CD4-positive, alpha-beta T cell (primary cell): ENCODE data around the gene TP53. TPM values are rescaled to one million over a fixed set of nuclear protein-coding genes. Genes with fewer than 3 reads are reported as not detected.

ENCODE experiments used
- ATAC-seq: fragments of 200-7000 bp; cut with Tn5 transposase; one replicate; pipeline ENCODE4 v1.10.0; 2022; ENCODE audit warnings: mild to moderate bottlenecking; ENCODE audit not compliant: poor library complexity
- CTCF ChIA-PET: fragments of 350-600 bp; sonication (Branson Sonifier 250); formaldehyde crosslinking; loops from one replicate; lab custom pipeline; 2021; ENCODE audit warnings: antibody characterized with exemption, inconsistent platforms; lab: Charles Lee
- POLR2A ChIA-PET: fragments of 350-600 bp; sonication (Branson Sonifier 250); formaldehyde crosslinking; loops from one replicate; lab custom pipeline; 2021; ENCODE audit warnings: antibody characterized with exemption, inconsistent platforms; lab: Charles Lee
- DNase-seq, 14 experiments: peaks; one replicate each; pipeline ENCODE4 v3.0.0-alpha.2; 2013 to 2020; ENCODE audit warnings: mixed read lengths in 2 of 14
- H3K27ac ChIP-seq, 2 donors: one replicate each; pipeline versions ENCODE4 v1.5.1 to v1.7.0; 2013; ENCODE audit warnings: low read length in 2 of 2, low read depth in 1 of 2, mild to moderate bottlenecking in 1 of 2
- H3K27me3 ChIP-seq, 2 experiments: 1 replicate in 1 of 2; 2 replicates in 1 of 2; pipeline versions ENCODE4 v1.6.1 to v1.7.0; 2013; ENCODE audit warnings: low read length in 2 of 2, control low read depth in 1 of 2, mild to moderate bottlenecking in 1 of 2, moderate library complexity in 1 of 2; ENCODE audit not compliant: insufficient read depth in 2 of 2, control insufficient read depth in 1 of 2
- H3K36me3 ChIP-seq: one replicate; pipeline ENCODE4 v1.6.1; 2013; ENCODE audit warnings: low read length, control low read depth; ENCODE audit not compliant: insufficient read depth
- H3K4me1 ChIP-seq: one replicate; pipeline ENCODE4 v1.6.1; 2013; ENCODE audit warnings: low read length, control low read depth; ENCODE audit not compliant: insufficient read depth
- H3K4me3 ChIP-seq: one replicate; pipeline ENCODE4 v1.5.1; 2013; ENCODE audit warnings: mild to moderate bottlenecking, low read length, moderate library complexity
- H3K9me3 ChIP-seq, 2 experiments: 1 replicate in 1 of 2; 2 replicates in 1 of 2; pipeline versions ENCODE4 v1.6.1 to v1.7.0; 2013; ENCODE audit warnings: low read length in 2 of 2, mild to moderate bottlenecking in 2 of 2, control low read depth in 1 of 2, moderate library complexity in 1 of 2; ENCODE audit not compliant: control insufficient read depth in 1 of 2, insufficient read depth in 1 of 2
- H3K27ac Mint-ChIP-seq: one replicate; pipeline ENCODE4 v1.8.0; 2020; ENCODE audit warnings: mixed read lengths
- H3K27me3 Mint-ChIP-seq: one replicate; pipeline ENCODE4 v1.8.0; 2021; ENCODE audit warnings: mixed read lengths
- H3K36me3 Mint-ChIP-seq: one replicate; pipeline ENCODE4 v1.8.0; 2021; ENCODE audit warnings: low read depth, mixed read lengths
- H3K4me1 Mint-ChIP-seq: one replicate; pipeline ENCODE4 v1.8.0; 2021; ENCODE audit warnings: low read depth, mixed read lengths
- H3K4me3 Mint-ChIP-seq: one replicate; pipeline ENCODE4 v1.8.0; 2020; ENCODE audit warnings: mild to moderate bottlenecking, mixed read lengths
- H3K9me3 Mint-ChIP-seq: one replicate; pipeline ENCODE4 v1.8.0; 2020; ENCODE audit warnings: mixed read lengths
- intact Hi-C, 2 experiments: fragments of 100-400 bp; cut with DNase I in 1 of 2; cut with micrococcal nuclease in 1 of 2; formaldehyde crosslinking; loops; one replicate each; pipeline versions ENCODE4 v1.15.1 to v1.9.0; 2023 to 2025; cut with DNase I, micrococcal nuclease
- total RNA-seq, 174 experiments: library from RNA in 2 of 174; stranded (reverse) in 2 of 174; gene quantifications; one replicate each; pipeline ENCODE4 v1.2.3 and lab custom pipeline; 2021 to 2026
- TF ChIP-seq, protein P1 (sequence below): fragments of 200-600 bp; IDR thresholded peaks from one replicate; pipeline ENCODE4 v1.8.0; 2022; ENCODE audit warnings: antibody characterized with exemption, mild to moderate bottlenecking

TP53 gene
- total RNA-seq, 2 experiments from 2014 or later, result 25.8 to 26.0 TPM

DNA sequence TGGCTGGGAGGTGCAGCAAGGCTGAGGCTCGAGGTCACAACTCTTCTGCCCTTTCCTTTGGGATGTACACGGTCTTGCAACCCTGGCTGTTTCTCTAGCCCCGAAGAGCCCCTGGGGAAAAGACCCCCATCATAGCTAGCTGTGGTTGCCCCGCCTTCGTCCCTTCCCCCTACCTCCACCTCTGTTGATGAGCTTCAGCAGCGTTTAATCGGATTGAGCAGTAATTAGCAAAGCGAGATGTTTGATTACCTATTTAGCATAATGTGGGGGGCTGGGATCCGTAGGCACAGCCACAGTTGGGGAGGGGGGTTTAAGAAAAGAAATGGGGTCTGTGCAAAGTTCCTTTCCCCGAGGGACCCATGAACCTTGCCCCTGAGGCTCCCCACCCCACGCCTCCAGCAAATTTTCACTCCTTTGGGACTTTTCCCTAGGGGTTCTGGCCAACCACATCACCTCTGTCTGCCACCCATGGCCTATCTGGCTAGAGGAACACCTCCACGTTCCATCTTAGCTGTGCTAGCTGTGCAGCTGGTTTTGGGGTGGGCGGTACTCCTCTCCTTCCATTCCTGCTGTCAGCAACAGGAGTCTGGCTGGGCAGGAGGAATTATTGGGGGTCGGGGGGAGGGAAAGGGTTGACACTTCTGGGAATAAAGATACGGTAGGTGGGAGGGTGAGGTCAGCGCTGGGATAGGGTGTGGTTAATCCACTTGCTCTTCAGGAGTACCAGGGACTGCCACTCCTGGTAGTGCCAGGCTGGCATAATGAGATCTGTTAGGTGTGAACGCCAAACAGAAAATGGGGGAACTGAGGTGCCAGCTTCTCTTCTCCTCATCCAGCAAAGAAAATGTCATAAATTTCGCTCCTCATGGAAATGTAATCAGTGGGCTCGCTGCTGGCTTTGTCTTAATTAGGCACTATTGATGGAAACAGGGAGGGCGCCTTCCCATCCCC lies 28.9 kb upstream of the TP53 start:
- peaks cover 87% of the 10 kb centered on the region for H3K27me3 Mint-ChIP-seq
- no peaks in the 10 kb centered on the region for H3K9me3 Mint-ChIP-seq
- Histone ChIP-seq H3K27ac (no peak overlapping the region), H3K4me3 (no peak overlapping the region), H3K4me1 (peaks cover 21% of the 10 kb centered on the region), H3K27me3 (peaks cover 60 to 76% of the 10 kb centered on the region in 2 experiments), H3K36me3 (no peaks in the 10 kb centered on the region), H3K9me3 (peaks cover 0 to 14% of the 10 kb centered on the region in 2 experiments)
- H3K36me3 Mint-ChIP-seq, result no peaks in the 10 kb centered on the region
- ChIA-PET CTCF (interaction anchor here (1.8 kb wide), 1 partner anchor 29 kb away, joined by 7 read pairs; the partner anchor contains the start of gene TP53), POLR2A (no interaction called here)
- H3K27ac Mint-ChIP-seq, result no peak overlapping the region
- peaks cover 32% of the 10 kb centered on the region for H3K4me1 Mint-ChIP-seq
- TF ChIP-seq, protein P1, sequence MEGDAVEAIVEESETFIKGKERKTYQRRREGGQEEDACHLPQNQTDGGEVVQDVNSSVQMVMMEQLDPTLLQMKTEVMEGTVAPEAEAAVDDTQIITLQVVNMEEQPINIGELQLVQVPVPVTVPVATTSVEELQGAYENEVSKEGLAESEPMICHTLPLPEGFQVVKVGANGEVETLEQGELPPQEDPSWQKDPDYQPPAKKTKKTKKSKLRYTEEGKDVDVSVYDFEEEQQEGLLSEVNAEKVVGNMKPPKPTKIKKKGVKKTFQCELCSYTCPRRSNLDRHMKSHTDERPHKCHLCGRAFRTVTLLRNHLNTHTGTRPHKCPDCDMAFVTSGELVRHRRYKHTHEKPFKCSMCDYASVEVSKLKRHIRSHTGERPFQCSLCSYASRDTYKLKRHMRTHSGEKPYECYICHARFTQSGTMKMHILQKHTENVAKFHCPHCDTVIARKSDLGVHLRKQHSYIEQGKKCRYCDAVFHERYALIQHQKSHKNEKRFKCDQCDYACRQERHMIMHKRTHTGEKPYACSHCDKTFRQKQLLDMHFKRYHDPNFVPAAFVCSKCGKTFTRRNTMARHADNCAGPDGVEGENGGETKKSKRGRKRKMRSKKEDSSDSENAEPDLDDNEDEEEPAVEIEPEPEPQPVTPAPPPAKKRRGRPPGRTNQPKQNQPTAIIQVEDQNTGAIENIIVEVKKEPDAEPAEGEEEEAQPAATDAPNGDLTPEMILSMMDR, result no peak
- ATAC-seq (no peak), DNase-seq (no peak)
- H3K4me3 Mint-ChIP-seq, result peak overlapping the region; percentile 30
- intact Hi-C loops, result no loop called here

DNA sequence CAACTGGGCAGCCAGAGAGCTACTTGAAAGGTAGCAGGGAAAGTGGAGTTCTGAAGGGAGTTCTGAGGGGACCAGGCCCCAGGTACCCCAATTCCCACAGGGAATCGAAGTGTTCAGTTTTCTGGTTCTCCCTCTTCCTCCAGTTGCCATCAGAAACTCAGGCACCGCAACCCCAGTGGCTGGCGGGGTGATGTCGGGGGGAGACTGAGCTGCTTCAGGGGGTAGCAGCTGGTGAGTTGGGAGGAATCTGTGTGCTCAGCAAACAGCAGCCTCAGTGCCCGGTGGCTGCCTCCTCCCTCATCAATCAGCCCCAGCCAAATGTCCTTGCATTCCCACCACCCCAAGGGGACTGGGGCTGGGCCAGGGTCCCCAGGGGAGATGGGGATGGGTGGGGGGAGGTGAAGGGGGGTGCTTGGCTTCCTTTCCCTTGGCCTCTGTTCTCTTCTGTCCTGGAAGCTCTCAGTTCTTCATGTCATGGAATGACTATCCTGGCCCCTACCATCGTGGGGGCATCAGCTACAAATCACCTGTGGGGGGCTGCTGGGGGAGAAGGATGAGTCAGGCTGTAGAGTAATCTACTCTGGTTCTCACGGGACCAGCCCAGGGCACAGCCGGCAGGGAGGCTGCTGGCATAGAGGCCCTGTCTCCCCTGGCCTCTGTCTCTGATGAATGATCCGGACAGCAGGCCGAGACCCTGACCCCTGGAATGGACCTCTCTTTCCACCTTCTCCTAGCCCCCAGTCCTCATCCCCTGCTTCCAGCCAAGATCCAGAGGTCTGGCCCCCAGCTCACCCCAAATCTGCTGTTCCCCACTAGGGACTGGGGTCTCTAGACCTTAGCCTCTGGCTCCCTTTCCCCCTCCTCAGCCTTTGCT lies 27.7 kb upstream of the TP53 start:
- Histone ChIP-seq H3K4me1 (peaks cover 27% of the 10 kb centered on the region), H3K4me3 (no peak overlapping the region), H3K27ac (no peak overlapping the region), H3K9me3 (peaks cover 0 to 14% of the 10 kb centered on the region in 2 experiments), H3K36me3 (no peaks in the 10 kb centered on the region), H3K27me3 (peaks cover 57 to 67% of the 10 kb centered on the region in 2 experiments)
- DNase-seq (no peak), ATAC-seq (no peak)
- ChIA-PET CTCF (no interaction called here), POLR2A (no interaction called here)
- Mint-ChIP-seq H3K4me3 (no peak overlapping the region), H3K27me3 (peaks cover 89% of the 10 kb centered on the region), H3K9me3 (no peaks in the 10 kb centered on the region), H3K4me1 (peaks cover 38% of the 10 kb centered on the region), H3K36me3 (no peaks in the 10 kb centered on the region), H3K27ac (no peak overlapping the region)
- TF ChIP-seq, protein P1, result no peak
- intact Hi-C loops, result no loop called here

DNA sequence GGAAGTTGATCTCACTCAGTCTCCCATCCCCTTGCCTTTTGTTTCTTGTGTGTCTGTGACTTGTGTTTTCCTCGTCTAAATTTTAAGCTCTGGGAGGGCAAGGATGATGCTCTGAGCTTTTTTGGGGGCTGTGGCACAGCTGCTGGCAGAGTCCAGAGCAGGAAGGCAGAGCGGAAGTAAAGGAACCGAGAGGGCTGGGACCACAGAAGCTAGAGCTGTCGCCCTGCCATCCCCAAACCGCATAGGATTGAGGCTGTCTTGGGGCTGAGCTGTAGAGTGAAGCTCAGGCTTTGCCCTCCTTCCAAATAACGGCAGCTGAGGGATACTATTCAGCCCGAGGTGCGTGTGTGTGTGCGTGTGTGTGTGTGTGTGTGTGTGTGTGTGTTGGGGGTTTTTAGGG lies 26.5 kb upstream of the TP53 start:
- H3K4me3 Mint-ChIP-seq, result no peak overlapping the region
- peaks cover 27% of the 10 kb centered on the region for H3K4me1 ChIP-seq
- ATAC-seq (no peak), DNase-seq (no peak)
- ChIA-PET POLR2A (interaction anchor here (0.6 kb wide), 1 partner anchor 239 kb away, joined by 3 read pairs; no protein-coding TSS in a partner anchor), CTCF (no interaction called here)
- peaks cover 51 to 56% of the 10 kb centered on the region in 2 experiments for H3K27me3 ChIP-seq
- H3K36me3 Mint-ChIP-seq, result no peaks in the 10 kb centered on the region
- H3K4me3 ChIP-seq, result no peak overlapping the region
- no peak overlapping the region for H3K27ac Mint-ChIP-seq
- intact Hi-C loops, result no loop called here
- H3K27me3 Mint-ChIP-seq, result peaks cover 87% of the 10 kb centered on the region
- TF ChIP-seq, protein P1, result no peak
- H3K9me3 Mint-ChIP-seq, result no peaks in the 10 kb centered on the region
- no peak overlapping the region for H3K27ac ChIP-seq
- peaks cover 0 to 10% of the 10 kb centered on the region in 2 experiments for H3K9me3 ChIP-seq
- H3K4me1 Mint-ChIP-seq, result peaks cover 37% of the 10 kb centered on the region
- H3K36me3 ChIP-seq, result no peaks in the 10 kb centered on the region
